Transverse colon (tissue), 4 donors: ENCODE results near the gene HAGH. TPM values are rescaled to one million over a fixed set of nuclear protein-coding genes. Genes with fewer than 3 reads are reported as not detected.
A peak's percentile ranks its signal among the peaks of the same experiment; 100 is the strongest.

Experiments
- DNase-seq: peaks from one replicate; pipeline ENCODE4 v3.0.0-alpha.2; 2019
- H3K27ac ChIP-seq, 4 donors: fragments of 200-600 bp; sonication (generic); 2 replicates each; pipeline ENCODE4 v1.5.1; 2016 to 2018; ENCODE audit warnings: inconsistent platforms in 4 of 4
- H3K27me3 ChIP-seq: fragments of 200-600 bp; sonication (generic); 2 replicates; pipeline ENCODE4 v1.5.1; 2017; ENCODE audit warnings: inconsistent platforms
- H3K36me3 ChIP-seq, 4 donors: fragments of 200-600 bp; sonication (generic); 2 replicates each; pipeline ENCODE4 v1.5.1; 2017 to 2019; ENCODE audit warnings: inconsistent platforms in 4 of 4
- H3K4me1 ChIP-seq, 4 donors: fragments of 200-600 bp; sonication (generic); 2 replicates each; pipeline ENCODE4 v1.5.1; 2017 to 2020; ENCODE audit warnings: inconsistent platforms in 4 of 4
- H3K4me3 ChIP-seq, 4 donors: fragments of 200-600 bp; sonication (generic); 1 replicate in 1 of 4; 2 replicates in 3 of 4; pipeline versions ENCODE4 v1.5.1 to v1.6.1; 2017 to 2019; ENCODE audit warnings: inconsistent platforms in 4 of 4
- H3K9me3 ChIP-seq, 2 donors: fragments of 200-600 bp; sonication (generic); 2 replicates each; pipeline ENCODE4 v1.5.1; 2017 to 2019; ENCODE audit warnings: inconsistent platforms in 2 of 2
- CTCF ChIP-seq, 5 experiments: fragments of 200-600 bp in 3 of 5; fragments of 450-650 bp in 2 of 5; sonication (generic) in 3 of 5; IDR thresholded peaks; 1 replicate in 2 of 5; 2 replicates in 3 of 5; pipeline ENCODE4 v1.5.1; 2016 to 2017; ENCODE audit warnings: antibody characterized with exemption in 5 of 5, inconsistent platforms in 3 of 5, mild to moderate bottlenecking in 2 of 5, moderate library complexity in 1 of 5
- EP300 ChIP-seq: sonication (generic); formaldehyde crosslinking; IDR thresholded peaks from one replicate; pipeline ENCODE4 v1.6.1; 2017; ENCODE audit warnings: antibody characterized with exemption, low read depth
- POLR2A ChIP-seq: fragments of 450-650 bp; IDR thresholded peaks from one replicate; pipeline ENCODE4 v1.6.1; 2016; ENCODE audit warnings: antibody characterized with exemption, mild to moderate bottlenecking, moderate library complexity
- POLR2AphosphoS5 ChIP-seq, 3 donors: sonication (generic); formaldehyde crosslinking; IDR thresholded peaks; one replicate each; pipeline ENCODE4 v1.6.1; 2016; ENCODE audit warnings: antibody characterized with exemption in 3 of 3
- WGBS, 2 donors: methylation state at CpG; one replicate each; pipeline ENCODE4 v1.1.5; 2018; ENCODE audit warnings: low coverage in 1 of 2; 5-methylcytosine and 5-hydroxymethylcytosine counted together
- in situ Hi-C, 4 donors: fragments of 200-750 bp; cut with MboI; loops; one replicate each; pipeline versions ENCODE4 v1.15.0 to v1.15.1; 2017; ENCODE audit warnings: low sequenced_read_pairs in 3 of 4, low pct_ligation_motif_present in 1 of 4, low pct_unique_long_range_greater_than_20kb in 1 of 4
- intact Hi-C: fragments of 100-400 bp; cut with DNase I; formaldehyde crosslinking; loops from one replicate; pipeline ENCODE4 v1.15.1; 2023; ENCODE audit warnings: low total_unique reads
- total RNA-seq, 4 donors: library from RNA; depleted of rRNA; stranded (reverse); fragments of >200 nt; gene quantifications; one replicate each; pipeline ENCODE4 v1.1.0, GENCODE V29; 2016

The HAGH gene
- total RNA-seq, 4 donors from 2014 or later = 40.6 to 403 (median 121) TPM

GRCh38 chr16:1815461-1815860 lies 11.2 kb downstream of the HAGH start:
- 83 to 89% methylated on average over 10 to 11 of the region's 11 CpGs for WGBS, 2 donors
- in situ Hi-C loops = no loop called here
- no peak for TF ChIP-seq EP300
- no peak for TF ChIP-seq CTCF (IDR thresholded peaks at IDR 0.05)
- TF ChIP-seq POLR2A = no peak
- no peak for TF ChIP-seq POLR2AphosphoS5 (IDR thresholded peaks at IDR 0.05)
- H3K4me1 ChIP-seq = peaks cover 0 to 8% (median 6%) of the 10 kb centered on the region in 4 donors
- no peaks in the 10 kb centered on the region for H3K9me3 ChIP-seq
- H3K36me3 ChIP-seq = peaks cover 0 to 18% (median 3%) of the 10 kb centered on the region in 4 donors
- H3K27me3 ChIP-seq = no peaks in the 10 kb centered on the region
- DNase-seq = no peak
- H3K4me3 ChIP-seq = no peak overlapping the region
- H3K27ac ChIP-seq = no peak overlapping the region
- intact Hi-C loops = no loop called here

GRCh38 chr16:1812732-1813163 lies 13.9 kb downstream of the HAGH start:
- in situ Hi-C loops (no loop called here), intact Hi-C loops (loop anchor here (1.0 kb wide), 1 partner anchor 24 kb away; no protein-coding TSS in a partner anchor)
- DNase-seq = peak; percentile 68
- Histone ChIP-seq H3K9me3 (no peaks in the 10 kb centered on the region), H3K27ac (peak overlapping the region in 2 of 4 donors; percentile 21 to 22), H3K27me3 (no peaks in the 10 kb centered on the region), H3K36me3 (peaks cover 0 to 28% (median 8%) of the 10 kb centered on the region in 4 donors), H3K4me3 (no peak overlapping the region), H3K4me1 (peaks cover 0 to 8% (median 6%) of the 10 kb centered on the region in 4 donors)
- TF ChIP-seq POLR2A = no peak
- TF ChIP-seq CTCF (IDR thresholded peaks at IDR 0.05) = peak; percentile 30 to 59 (median 46)
- 27% methylated on average over 17 of the region's 17 CpGs; no CpG with 5 or more reads in 1 of the 2 donors for WGBS, 2 donors

- in situ Hi-C loops (no loop called here), intact Hi-C loops (no loop called here)
- no peak overlapping the region for H3K4me3 ChIP-seq
- DNase-seq = no peak
- peaks cover 0 to 8% (median 6%) of the 10 kb centered on the region in 4 donors for H3K4me1 ChIP-seq
- WGBS, 2 donors = 90 to 97% methylated on average over 2 to 16 of the region's 16 CpGs
- no peaks in the 10 kb centered on the region for H3K9me3 ChIP-seq
- H3K27ac ChIP-seq = no peak overlapping the region
- TF ChIP-seq CTCF (IDR thresholded peaks at IDR 0.05) (no peak), POLR2A (no peak), POLR2AphosphoS5 (IDR thresholded peaks at IDR 0.05) (no peak), EP300 (no peak)
- H3K36me3 ChIP-seq = peaks cover 0 to 25% (median 11%) of the 10 kb centered on the region in 4 donors
- no peaks in the 10 kb centered on the region for H3K27me3 ChIP-seq
These were observed 16.1 kb downstream of the HAGH start for GRCh38 chr16:1810536-1810935.

GRCh38 chr16:1810106-1810505 lies 16.5 kb downstream of the HAGH start:
- H3K4me1 ChIP-seq = peaks cover 0 to 8% (median 6%) of the 10 kb centered on the region in 4 donors
- 93 to 100% methylated on average over 3 to 16 of the region's 16 CpGs for WGBS, 2 donors
- H3K27ac ChIP-seq = no peak overlapping the region
- H3K4me3 ChIP-seq = no peak overlapping the region
- H3K9me3 ChIP-seq = no peaks in the 10 kb centered on the region
- intact Hi-C loops = no loop called here
- peaks cover 0 to 25% (median 11%) of the 10 kb centered on the region in 4 donors for H3K36me3 ChIP-seq
- H3K27me3 ChIP-seq = no peaks in the 10 kb centered on the region
- no peak for TF ChIP-seq CTCF (IDR thresholded peaks at IDR 0.05)
- no peak for TF ChIP-seq POLR2A
- in situ Hi-C loops = no loop called here
- no peak for DNase-seq
